B cell (primary cell): Measurements from ENCODE around the gene ZNF366. TPM values are rescaled to one million over a fixed set of nuclear protein-coding genes. Genes with fewer than 3 reads are reported as not detected.

Experiments
- ATAC-seq: fragments of 200-7000 bp; cut with Tn5 transposase; one replicate; pipeline ENCODE4 v1.10.0; 2021; ENCODE audit warnings: low read depth, mild to moderate bottlenecking, moderate number of reproducible peaks, moderate library complexity
- CTCF ChIA-PET: fragments of 350-600 bp; sonication (Branson Sonifier 250); formaldehyde crosslinking; loops from one replicate; lab custom pipeline; 2021; ENCODE audit warnings: antibody characterized with exemption, inconsistent platforms; lab: Charles Lee
- POLR2A ChIA-PET: fragments of 350-600 bp; sonication (Branson Sonifier 250); formaldehyde crosslinking; loops from one replicate; lab custom pipeline; 2021; ENCODE audit warnings: antibody characterized with exemption; lab: Charles Lee
- DNase-seq: peaks from one replicate; pipeline ENCODE4 v3.0.0; 2013
- H2AFZ ChIP-seq: 2 replicates; pipeline ENCODE4 v1.6.1; 2012; ENCODE audit warnings: mild to moderate bottlenecking, low read depth, low read length; ENCODE audit not compliant: insufficient read depth, poor library complexity, severe bottlenecking
- H3K27ac ChIP-seq, 2 donors: 1 replicate in 1 of 2; 2 replicates in 1 of 2; pipeline ENCODE4 v1.5.1; 2012 to 2013; ENCODE audit warnings: low read length in 2 of 2, mild to moderate bottlenecking in 2 of 2, moderate library complexity in 1 of 2
- H3K27me3 ChIP-seq, 4 experiments: fragments of 200-600 bp in 1 of 4; sonication (generic) in 1 of 4; replicated peaks in 1 of 4; 1 replicate in 2 of 4; 2 replicates in 2 of 4; pipeline versions ENCODE4 v1.6.1 to v1.7.0; 2013 to 2016; ENCODE audit warnings: low read length in 3 of 4, mild to moderate bottlenecking in 2 of 4, mixed read lengths in 1 of 4, moderate library complexity in 1 of 4; ENCODE audit not compliant: insufficient read depth in 4 of 4, control insufficient read depth in 3 of 4; ENCODE audit errors: control extremely low read depth in 1 of 4
- H3K36me3 ChIP-seq, 2 experiments: replicated peaks in 1 of 2; 1 replicate in 1 of 2; 2 replicates in 1 of 2; pipeline versions ENCODE4 v1.6.1 to v1.7.1; 2013; ENCODE audit warnings: low read length in 1 of 2; ENCODE audit not compliant: insufficient read depth in 2 of 2, control insufficient read depth in 1 of 2; ENCODE audit errors: control extremely low read depth in 1 of 2, extremely low read depth in 1 of 2
- H3K4me1 ChIP-seq, 2 donors: fragments of 200-600 bp in 1 of 2; sonication (generic) in 1 of 2; 1 replicate in 1 of 2; 2 replicates in 1 of 2; pipeline versions ENCODE4 v1.5.1 to v1.6.1; 2013 to 2017; ENCODE audit warnings: low read length in 2 of 2; ENCODE audit not compliant: control insufficient read depth in 2 of 2, insufficient read depth in 2 of 2
- H3K4me2 ChIP-seq: replicated peaks from 2 replicates; pipeline ENCODE3; 2012; ENCODE audit warnings: mild to moderate bottlenecking, low read depth, low read length; ENCODE audit not compliant: poor library complexity, severe bottlenecking
- H3K4me3 ChIP-seq, 5 experiments: fragments of 200-600 bp in 1 of 5; sonication (generic) in 1 of 5; 1 replicate in 3 of 5; 2 replicates in 2 of 5; pipeline versions ENCODE4 v1.5.1 to v1.7.0; 2011 to 2016; ENCODE audit warnings: low read length in 4 of 5, mild to moderate bottlenecking in 4 of 5, low read depth in 2 of 5, control low read depth in 1 of 5, moderate library complexity in 1 of 5; ENCODE audit not compliant: insufficient read depth in 1 of 5; ENCODE audit errors: control extremely low read depth in 1 of 5, extremely low read depth in 1 of 5
- H3K79me2 ChIP-seq: fragments of 200-600 bp; sonication (generic); one replicate; pipeline ENCODE4 v1.6.0; 2016; ENCODE audit warnings: low read length; ENCODE audit not compliant: control insufficient read depth, insufficient read depth
- H3K9ac ChIP-seq: fragments of 200-600 bp; sonication (generic); 2 replicates; pipeline ENCODE4 v1.6.1; 2017; ENCODE audit warnings: mild to moderate bottlenecking, low read length, moderate library complexity
- H3K9me3 ChIP-seq, 3 donors: one replicate each; pipeline versions ENCODE4 v1.6.1 to v1.7.1; 2013; ENCODE audit warnings: low read length in 2 of 3; ENCODE audit not compliant: control insufficient read depth in 2 of 3, insufficient read depth in 1 of 3; ENCODE audit errors: control extremely low read depth in 1 of 3
- H4K20me1 ChIP-seq: 2 replicates; pipeline ENCODE4 v1.6.0; 2012; ENCODE audit warnings: mild to moderate bottlenecking, low read length; ENCODE audit not compliant: insufficient read depth, control insufficient read depth, poor library complexity, severe bottlenecking
- H3K27ac Mint-ChIP-seq: one replicate; pipeline ENCODE4 v1.8.0; 2021; ENCODE audit warnings: mixed read lengths
- H3K27me3 Mint-ChIP-seq: one replicate; pipeline ENCODE4 v1.8.0; 2021; ENCODE audit warnings: mixed read lengths
- H3K4me1 Mint-ChIP-seq: one replicate; pipeline ENCODE4 v1.8.0; 2021; ENCODE audit warnings: mixed read lengths
- H3K4me3 Mint-ChIP-seq: one replicate; pipeline ENCODE4 v1.8.0; 2021; ENCODE audit warnings: mixed read lengths
- H3K9me3 Mint-ChIP-seq: one replicate; pipeline ENCODE4 v1.8.0; 2022; ENCODE audit warnings: mixed read lengths; ENCODE audit not compliant: insufficient read depth
- EZH2 ChIP-seq: IDR thresholded peaks from 2 replicates; pipeline ENCODE4 v1.6.1; 2012; ENCODE audit warnings: borderline replicate concordance, low read depth, mild to moderate bottlenecking, moderate library complexity, low read length; ENCODE audit not compliant: insufficient read depth, poor library complexity, severe bottlenecking
- WGBS: methylation state at CpG from one replicate; pipeline ENCODE4 v1.1.5; 2013; ENCODE audit warnings: missing lambda C conversion rate; ENCODE audit not compliant: insufficient coverage; 5-methylcytosine and 5-hydroxymethylcytosine counted together
- intact Hi-C: fragments of 100-400 bp; cut with micrococcal nuclease; formaldehyde crosslinking; loops from one replicate; pipeline ENCODE4 v1.10.0; 2022
- polyA plus RNA-seq: library from polyadenylated mRNA; depleted of rRNA; stranded (reverse); fragments of >200 nt; gene quantifications from 2 replicates; pipeline ENCODE4 v1.2.3, GENCODE V29; 2012
- total RNA-seq, 2 donors: library from RNA; stranded (reverse); fragments of 120-200 nt in 1 of 2; gene quantifications; 1 replicate in 1 of 2; 2 replicates in 1 of 2; pipeline versions ENCODE4 v1.2.3 to v1.2.4, GENCODE V29; 2013 to 2022
- TF ChIP-seq, protein P1 (sequence below): fragments of 200-600 bp; IDR thresholded peaks from one replicate; pipeline ENCODE4 v1.8.0; 2022; ENCODE audit warnings: antibody characterized with exemption, mild to moderate bottlenecking

ZNF366 gene
- total and polyA plus RNA-seq, 2 donors (not counting 1 experiment from before 2014, with no cell fraction given): 0.03 TPM; not detected in 1

DNA sequence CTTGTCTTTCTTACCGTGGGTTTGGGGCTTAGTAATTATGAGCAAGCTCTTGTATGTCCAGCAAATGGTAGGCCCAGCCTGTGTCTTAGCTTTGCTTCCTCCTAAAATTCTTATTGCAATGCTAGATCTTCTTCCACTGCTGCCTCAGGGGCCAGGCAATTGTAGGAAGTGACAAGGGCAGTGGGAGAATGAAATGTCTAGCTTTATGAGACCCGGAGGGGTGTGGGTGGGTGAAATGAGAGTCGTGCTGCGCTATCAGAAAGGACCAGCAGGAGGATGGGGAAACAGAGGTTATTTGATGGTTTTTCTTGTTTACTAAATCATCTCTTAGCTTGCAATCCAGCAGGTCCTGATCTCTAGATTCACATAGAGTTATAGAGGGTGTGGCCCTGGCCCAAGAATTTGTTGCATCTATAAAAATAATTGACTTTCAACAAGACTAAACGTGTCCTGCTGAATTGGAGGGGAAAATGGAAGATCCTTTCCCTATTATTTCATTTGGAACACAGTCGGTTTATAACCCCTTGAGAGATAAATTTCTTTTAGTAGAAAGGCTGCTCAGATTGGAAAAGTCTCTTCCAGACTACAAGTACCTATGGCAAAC is 43.7 kb downstream of the ZNF366 start:
- ChIA-PET POLR2A (no interaction called here), CTCF (interaction anchor here (1.8 kb wide), 1 partner anchor 12 kb away, joined by 3 read pairs; no protein-coding TSS in a partner anchor)
- intact Hi-C loops: no loop called here
- Histone ChIP-seq H3K4me2 (no peak overlapping the region), H3K9ac (no peak overlapping the region), H3K4me1 (peaks cover 9% of the 10 kb centered on the region in 2 donors), H2AFZ (no peak overlapping the region), H4K20me1 (no peaks in the 10 kb centered on the region), H3K27me3 (no peaks in the 10 kb centered on the region), H3K4me3 (no peak overlapping the region), H3K79me2 (no peaks in the 10 kb centered on the region), H3K36me3 (no peaks in the 10 kb centered on the region), H3K27ac (no peak overlapping the region), H3K9me3 (peaks cover 0 to 4% (median 0%) of the 10 kb centered on the region in 3 donors)
- Mint-ChIP-seq H3K9me3 (no peaks in the 10 kb centered on the region), H3K4me3 (no peak overlapping the region), H3K27me3 (peaks cover 4% of the 10 kb centered on the region), H3K4me1 (peaks cover 11% of the 10 kb centered on the region), H3K27ac (no peak overlapping the region)
- TF ChIP-seq, protein P1, sequence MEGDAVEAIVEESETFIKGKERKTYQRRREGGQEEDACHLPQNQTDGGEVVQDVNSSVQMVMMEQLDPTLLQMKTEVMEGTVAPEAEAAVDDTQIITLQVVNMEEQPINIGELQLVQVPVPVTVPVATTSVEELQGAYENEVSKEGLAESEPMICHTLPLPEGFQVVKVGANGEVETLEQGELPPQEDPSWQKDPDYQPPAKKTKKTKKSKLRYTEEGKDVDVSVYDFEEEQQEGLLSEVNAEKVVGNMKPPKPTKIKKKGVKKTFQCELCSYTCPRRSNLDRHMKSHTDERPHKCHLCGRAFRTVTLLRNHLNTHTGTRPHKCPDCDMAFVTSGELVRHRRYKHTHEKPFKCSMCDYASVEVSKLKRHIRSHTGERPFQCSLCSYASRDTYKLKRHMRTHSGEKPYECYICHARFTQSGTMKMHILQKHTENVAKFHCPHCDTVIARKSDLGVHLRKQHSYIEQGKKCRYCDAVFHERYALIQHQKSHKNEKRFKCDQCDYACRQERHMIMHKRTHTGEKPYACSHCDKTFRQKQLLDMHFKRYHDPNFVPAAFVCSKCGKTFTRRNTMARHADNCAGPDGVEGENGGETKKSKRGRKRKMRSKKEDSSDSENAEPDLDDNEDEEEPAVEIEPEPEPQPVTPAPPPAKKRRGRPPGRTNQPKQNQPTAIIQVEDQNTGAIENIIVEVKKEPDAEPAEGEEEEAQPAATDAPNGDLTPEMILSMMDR: no peak
- no peak for TF ChIP-seq EZH2
- DNase-seq (no peak), ATAC-seq (no peak)
- 71% methylated on average over 1 of the region's 6 CpGs for WGBS

DNA sequence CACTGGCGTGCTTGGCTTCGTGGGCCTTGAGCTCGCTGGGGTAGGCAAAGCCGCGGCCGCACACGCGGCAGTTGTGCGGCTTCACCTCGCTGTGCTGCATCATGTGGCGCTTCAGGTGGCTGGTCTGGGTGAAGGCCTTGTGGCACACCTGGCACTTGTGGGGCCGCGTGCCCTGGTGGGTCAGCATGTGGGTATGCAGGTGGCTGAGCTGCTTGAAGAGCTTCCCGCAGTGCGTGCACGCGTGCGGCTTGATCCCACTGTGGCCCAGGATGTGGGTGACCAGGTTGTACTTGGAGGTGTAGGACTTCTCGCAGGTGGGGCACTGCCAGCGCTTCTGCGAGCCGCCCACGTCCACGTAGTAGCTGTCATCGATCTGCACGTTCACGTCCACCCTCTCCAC is 46.8 kb downstream of the ZNF366 start:
- Mint-ChIP-seq H3K4me3 (no peak overlapping the region), H3K4me1 (peaks cover 5% of the 10 kb centered on the region), H3K27me3 (peaks cover 4% of the 10 kb centered on the region), H3K27ac (no peak overlapping the region), H3K9me3 (no peaks in the 10 kb centered on the region)
- ChIA-PET POLR2A (no interaction called here), CTCF (no interaction called here)
- no peak overlapping the region for H3K9ac ChIP-seq
- no peaks in the 10 kb centered on the region for H4K20me1 ChIP-seq
- DNase-seq (no peak), ATAC-seq (no peak)
- peaks cover 0 to 4% (median 0%) of the 10 kb centered on the region in 3 donors for H3K9me3 ChIP-seq
- no peak overlapping the region for H3K4me3 ChIP-seq
- H3K4me2 ChIP-seq: no peak overlapping the region
- WGBS: 99% methylated on average over 25 of the region's 27 CpGs
- no peaks in the 10 kb centered on the region for H3K36me3 ChIP-seq
- H2AFZ ChIP-seq: no peak overlapping the region
- intact Hi-C loops: no loop called here
- H3K4me1 ChIP-seq: peaks cover 1 to 6% of the 10 kb centered on the region in 2 donors
- no peaks in the 10 kb centered on the region for H3K79me2 ChIP-seq
- no peaks in the 10 kb centered on the region for H3K27me3 ChIP-seq
- TF ChIP-seq EZH2: no peak
- TF ChIP-seq, protein P1: no peak
- no peak overlapping the region for H3K27ac ChIP-seq
